Measurements from ENCODE around the gene MAP7. TPM values are rescaled to one million over a fixed set of nuclear protein-coding genes. Genes with fewer than 3 reads are reported as not detected.

MAP7 gene
- polyA plus RNA-seq, 1 donor from 2014 or later: 5.1 TPM

- Histone ChIP-seq H3K4me2 (ENCODE audit: low read length) (no peak overlapping the region), H3K4me3 (ENCODE audit: low read length) (no peak overlapping the region), H3K36me3 (ENCODE audit: insufficient read depth, low read length) (no peaks in the 10 kb centered on the region), H3K9me3 (ENCODE audit: low read length) (no peaks in the 10 kb centered on the region), H3K9ac (ENCODE audit: low read length) (no peak overlapping the region), H3K79me2 (replicated peaks; ENCODE audit: insufficient read depth, low read length) (no peaks in the 10 kb centered on the region), H3K27ac (ENCODE audit: low read length) (no peak overlapping the region), H2AFZ (ENCODE audit: low read depth, low read length) (no peak overlapping the region), H3K9me2 (ENCODE audit: insufficient read depth, low read length) (no peaks in the 10 kb centered on the region), H3F3A (ENCODE audit: insufficient read depth, low read length, poor library complexity, severe bottlenecking) (peaks cover 9% of the 10 kb centered on the region), H4K20me1 (ENCODE audit: insufficient read depth) (no peaks in the 10 kb centered on the region), H3K27me3 (ENCODE audit: insufficient read depth, low read depth, low read length) (no peaks in the 10 kb centered on the region)
- no peak for TF ChIP-seq RAD21 (conservative IDR thresholded peaks at IDR 0.05)
Measured at GRCh38 chr6:136294621-136295020, 255.6 kb downstream of the MAP7 start.

Small RNA genes lying within 50 kb of the gene (small RNA-seq; reads per million reads assigned to genes)
- gene AL023284.1: 0 reads per million in 3 experiments
- 0 reads per million in 3 experiments for gene NDUFS5P1

Other genes with a start within 250 kb of the MAP7 start
- 1.4 and 2.0 TPM in 2 replicates for gene MAP3K5, start 242.1 kb upstream of the MAP7 start, polyA plus RNA-seq

All from neural cell (in vitro differentiated cells).